HG03159 (cell line): ENCODE data around the gene CD99L2.

Experiments used
- ATAC-seq: cut with Tn5 transposase; IDR thresholded peaks from one replicate; pipeline ENCODE4 v1.9.1; 2021; ENCODE audit warnings: mild to moderate bottlenecking, moderate library complexity; ENCODE audit not compliant: unreplicated experiment

The CD99L2 gene

DNA sequence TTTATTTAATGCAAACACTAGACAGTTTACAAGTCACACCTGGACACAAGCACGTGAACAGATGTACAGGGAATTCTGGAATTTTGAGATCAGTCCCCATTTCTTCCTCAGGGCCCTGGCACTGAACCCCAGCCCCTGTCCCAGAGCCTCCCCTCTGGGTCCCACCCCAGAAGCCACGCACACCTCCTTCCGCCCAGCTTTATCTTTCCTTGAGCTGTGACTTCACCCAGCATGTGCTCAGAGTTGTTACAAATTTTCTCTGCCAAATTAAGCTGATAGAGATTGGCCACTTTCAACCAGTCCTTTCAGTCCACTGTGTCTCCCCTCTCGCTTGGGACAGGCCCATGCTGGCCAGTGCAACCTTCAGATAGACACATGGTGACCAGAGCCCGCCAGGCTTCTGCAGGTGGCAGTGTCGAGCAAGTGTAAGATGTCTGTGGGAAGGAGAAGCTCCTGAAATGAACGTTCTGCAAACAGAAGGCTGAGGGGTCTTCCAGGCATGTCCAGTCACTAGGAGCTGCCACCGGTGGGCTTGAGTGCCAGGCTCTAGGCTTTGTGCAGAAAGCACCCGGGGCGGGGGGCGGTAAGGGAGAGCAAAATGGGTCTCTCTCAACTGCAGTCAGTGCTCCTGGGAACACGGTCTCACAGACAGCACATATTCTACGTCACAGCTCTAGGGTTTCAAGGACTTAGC is 132.0 kb downstream of the CD99L2 start:
- ATAC-seq: no peak

DNA sequence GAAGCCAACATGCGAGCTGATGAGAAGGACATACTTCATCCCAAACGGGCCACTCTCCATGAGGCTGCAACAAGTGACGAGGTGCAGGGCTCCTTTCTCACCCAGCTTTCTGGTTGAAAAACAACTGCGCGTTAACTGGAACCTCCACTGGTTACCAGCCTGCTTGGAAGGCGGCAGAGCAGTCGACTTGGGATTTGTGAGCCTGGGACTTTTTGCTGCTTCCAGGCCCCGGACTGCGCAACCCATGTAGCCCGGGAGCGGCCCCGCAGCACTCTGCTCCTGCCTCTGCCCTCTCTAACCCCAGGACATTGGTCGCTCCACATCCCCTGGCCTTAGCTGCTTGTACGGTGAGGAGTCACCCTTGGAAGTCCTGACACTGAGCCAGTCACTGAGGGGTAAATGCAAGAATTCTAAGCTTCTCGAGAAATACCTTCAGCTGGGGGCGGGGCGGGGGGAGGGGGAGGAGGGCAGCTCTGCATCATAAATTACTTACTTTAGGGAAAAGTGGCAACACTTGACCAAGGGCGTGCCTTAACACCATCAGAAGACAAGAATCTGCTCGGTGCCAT is 132.6 kb downstream of the CD99L2 start:
- ATAC-seq: no peak

DNA sequence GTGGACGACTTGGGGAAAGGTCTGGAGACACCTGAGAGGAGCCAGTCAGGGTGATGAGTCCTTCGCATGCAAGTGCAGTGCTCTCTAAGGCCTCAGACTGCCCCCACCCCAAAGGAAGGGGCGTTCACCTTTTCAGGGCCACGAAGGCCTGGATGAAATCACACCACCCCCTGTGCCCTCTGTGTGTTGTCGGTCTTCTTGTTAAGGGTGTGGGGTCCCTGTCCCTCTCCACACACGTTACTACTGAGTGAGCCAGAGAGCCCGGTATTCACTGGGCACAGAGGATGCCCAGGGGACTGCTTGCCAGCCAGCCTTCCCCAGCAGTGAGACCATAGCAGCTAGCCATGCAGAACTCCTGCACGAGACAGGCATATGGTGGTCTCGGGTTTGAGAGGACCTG is 133.2 kb downstream of the CD99L2 start:
- ATAC-seq: no peak

- ATAC-seq: no peak
These were observed 134.7 kb downstream of the CD99L2 start for GRCh38 chrX:150763810-150764209.

DNA sequence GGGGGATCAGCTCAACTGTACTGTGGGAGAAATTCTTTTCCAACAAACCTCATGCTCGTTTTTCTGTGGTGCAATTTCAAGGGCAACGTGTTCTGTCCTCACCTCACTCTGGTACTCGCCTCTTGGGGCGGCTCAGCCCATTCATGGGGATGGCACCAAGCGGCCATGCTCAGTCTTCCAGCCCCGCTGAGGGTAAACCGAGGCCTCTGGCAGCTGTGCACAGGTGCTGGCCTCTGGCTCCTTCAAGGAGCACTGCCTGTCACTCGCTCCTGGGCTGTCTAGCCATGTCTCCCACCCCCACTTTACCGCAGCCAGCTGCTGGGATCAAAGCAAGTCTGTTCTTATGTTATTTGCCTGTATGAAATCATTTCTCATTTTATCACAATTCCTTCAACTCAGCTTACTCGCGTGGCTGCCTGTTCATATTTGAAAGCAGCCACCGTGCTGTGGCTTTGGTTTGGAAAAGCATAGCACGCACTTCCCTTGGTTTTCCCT is 135.1 kb downstream of the CD99L2 start:
- no peak for ATAC-seq

DNA sequence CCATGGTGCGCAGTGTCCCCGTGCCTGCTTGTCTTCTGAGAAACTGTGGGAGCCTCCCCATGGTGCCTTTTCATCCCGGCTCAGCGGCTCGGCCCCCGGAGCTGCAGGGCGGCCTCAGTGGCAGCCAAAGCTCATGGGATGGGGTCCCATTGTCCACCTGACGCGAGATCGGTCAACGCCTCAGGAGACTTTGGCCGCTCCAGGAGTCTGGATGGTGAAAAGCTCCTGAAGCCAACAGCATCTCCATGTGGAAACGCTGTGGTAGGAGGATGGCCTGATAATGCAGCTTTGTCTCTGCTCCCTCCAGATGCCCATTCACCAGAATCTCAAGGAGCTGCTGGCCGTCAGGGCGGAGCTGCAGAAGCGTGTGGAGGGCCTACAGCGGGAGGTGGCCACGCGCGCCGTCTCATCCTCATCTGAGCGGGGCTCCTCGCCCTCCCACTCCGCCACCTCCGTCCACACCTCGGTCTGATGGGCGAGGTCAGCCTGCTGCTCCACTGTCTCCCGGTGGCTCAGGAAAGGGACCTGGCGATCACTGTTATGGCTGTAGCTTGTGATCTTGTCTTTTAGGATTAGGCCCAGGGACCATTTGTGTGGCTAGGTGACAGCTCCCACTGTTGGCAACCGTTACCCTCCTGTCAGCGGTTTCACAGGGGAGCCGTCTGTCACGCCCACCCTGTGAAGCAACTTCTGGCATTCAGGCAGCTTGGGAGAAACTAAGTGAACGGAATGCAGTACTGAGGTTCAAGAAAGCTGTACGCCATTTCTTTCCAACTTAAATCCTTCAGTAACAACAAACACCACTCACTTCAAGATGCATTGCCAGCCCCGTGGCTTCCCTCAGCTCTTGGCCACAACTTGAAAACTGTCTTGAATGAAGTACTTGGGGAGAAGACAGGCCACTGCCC is 136.0 kb downstream of the CD99L2 start:
- ATAC-seq: no peak

DNA sequence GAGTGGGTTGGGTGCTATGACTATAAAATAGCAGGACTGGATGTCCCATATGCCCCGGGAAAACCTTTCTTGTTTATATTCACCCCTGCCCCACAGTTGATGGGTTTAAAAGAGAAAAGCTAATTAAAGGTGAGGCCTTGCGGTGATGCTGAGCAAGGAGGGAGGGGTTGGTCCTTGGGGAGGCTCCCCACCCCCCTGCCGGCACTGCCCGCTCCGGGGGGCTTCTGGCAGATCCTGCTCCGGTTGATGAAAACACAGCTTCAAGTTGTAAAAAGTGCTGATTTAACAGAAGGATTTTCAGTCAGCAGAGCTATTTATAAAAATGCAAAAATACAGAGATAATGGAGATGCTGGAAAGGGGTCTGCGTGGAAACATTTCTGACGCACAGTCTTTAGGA is 136.7 kb downstream of the CD99L2 start:
- ATAC-seq: no peak

DNA sequence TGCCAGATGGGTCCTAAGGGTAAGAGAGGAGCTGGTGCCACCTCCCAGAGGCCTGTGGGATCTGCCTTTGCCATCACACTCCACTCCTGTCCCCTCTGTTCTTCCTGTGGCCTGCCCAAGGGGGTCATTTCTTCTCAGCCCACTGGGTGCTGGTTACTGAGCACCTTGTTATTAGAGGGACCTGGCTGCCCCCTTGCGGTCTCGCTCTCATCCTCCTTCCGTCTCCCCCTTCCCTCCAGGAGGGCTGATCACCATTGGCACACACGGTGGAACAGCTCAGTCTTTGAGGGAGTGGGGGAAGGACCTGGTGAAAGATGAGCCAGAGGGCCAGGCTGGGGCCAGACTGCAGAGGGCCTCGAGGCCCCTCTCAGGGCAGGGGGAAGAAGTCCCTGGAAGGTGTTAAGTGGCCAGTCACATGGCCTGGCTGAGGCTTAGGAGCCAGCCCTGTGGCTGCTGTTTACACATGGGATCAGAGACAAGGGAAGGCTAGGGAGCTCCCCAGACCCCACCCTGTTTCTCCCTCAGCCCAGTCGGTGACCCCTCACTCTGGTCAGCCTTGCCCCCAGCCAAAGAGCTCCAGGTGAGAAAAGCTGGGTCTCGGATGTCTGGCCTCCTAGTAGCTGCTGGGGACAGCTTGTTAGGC is 137.2 kb downstream of the CD99L2 start:
- ATAC-seq: no peak

- no peak for ATAC-seq
These were observed 138.7 kb downstream of the CD99L2 start for GRCh38 chrX:150759568-150760416.

- no peak for ATAC-seq
These were observed 141.1 kb downstream of the CD99L2 start for GRCh38 chrX:150757371-150757770.

DNA sequence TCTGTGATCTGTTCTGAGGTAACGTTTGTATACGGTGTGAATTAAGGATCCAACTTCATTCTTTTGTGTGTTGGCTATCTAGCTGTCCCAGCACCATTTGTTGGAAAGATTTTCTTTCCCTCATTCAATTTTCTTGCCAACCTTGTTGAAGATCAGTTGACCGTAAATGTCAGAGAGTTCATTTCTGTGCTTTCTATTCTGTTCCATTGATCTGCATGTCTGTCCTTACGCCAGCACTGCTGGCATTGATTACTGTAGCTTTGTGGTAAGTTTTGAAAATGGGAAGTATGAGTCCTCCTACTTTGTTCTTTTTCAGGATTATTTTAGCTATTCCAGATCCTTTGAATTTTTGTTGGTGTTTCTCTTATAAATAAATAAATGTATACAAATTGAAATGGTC is 144.5 kb downstream of the CD99L2 start:
- no peak for ATAC-seq

DNA sequence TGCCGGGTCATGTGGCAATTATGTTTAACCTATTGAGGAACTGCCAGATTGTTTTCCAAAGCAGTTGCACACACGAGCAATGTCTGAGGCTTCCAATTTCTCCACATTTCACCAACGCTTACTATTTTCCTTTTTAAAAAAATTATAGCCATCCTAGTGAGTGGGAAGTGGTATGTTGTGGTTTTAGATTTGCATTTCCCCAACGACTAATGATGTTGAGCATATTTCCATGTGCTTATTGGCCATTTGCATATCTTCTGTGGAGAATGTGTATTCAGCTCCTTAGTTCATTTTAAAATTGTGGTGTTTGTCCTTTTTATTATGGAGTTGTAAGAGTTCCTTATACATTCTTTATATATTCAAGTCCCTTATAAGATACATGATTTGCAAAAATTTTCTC is 145.1 kb downstream of the CD99L2 start:
- ATAC-seq: no peak

DNA sequence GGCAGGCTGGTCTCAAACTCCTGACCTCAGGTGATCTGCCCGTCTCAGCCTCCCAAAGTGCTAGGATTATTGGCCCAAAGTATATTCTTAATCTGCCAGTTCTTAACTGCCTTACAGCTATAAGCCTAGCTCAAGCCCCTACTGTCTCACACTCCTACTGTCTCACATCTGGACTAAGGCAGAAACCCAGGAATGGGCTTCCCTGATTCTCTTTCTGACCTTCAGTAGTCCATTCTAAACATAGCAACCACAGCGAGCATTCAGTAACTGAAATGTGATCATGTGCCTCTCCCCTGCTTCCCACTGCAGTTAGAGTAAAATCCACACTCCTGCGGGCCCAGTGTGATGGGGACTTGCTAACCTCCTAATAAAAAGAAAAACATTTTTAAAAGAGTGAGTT is 146.3 kb downstream of the CD99L2 start:
- no peak for ATAC-seq

- no peak for ATAC-seq
These were observed 162.0 kb downstream of the CD99L2 start for GRCh38 chrX:150736475-150736874.

- no peak for ATAC-seq
These were observed 166.7 kb downstream of the CD99L2 start for GRCh38 chrX:150731795-150732194.

DNA sequence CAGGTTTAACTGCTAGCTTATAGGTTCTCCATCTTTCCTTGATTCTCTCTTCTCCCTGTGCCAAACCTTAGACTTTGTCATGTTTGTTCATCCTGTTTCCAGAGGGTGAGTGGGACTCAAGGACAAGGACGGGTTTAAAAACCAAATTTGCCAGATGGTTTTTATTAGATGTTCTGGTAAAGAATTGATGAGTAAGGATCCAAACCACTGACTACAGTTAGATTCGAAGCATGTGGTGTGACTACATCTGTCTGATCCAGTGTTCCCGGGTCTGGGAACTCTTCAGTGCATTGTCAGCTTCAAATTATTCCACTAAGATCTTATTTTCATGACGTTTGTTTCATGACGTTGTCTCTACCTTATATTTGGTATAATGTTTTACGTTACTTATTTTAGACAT is 167.7 kb downstream of the CD99L2 start:
- no peak for ATAC-seq

DNA sequence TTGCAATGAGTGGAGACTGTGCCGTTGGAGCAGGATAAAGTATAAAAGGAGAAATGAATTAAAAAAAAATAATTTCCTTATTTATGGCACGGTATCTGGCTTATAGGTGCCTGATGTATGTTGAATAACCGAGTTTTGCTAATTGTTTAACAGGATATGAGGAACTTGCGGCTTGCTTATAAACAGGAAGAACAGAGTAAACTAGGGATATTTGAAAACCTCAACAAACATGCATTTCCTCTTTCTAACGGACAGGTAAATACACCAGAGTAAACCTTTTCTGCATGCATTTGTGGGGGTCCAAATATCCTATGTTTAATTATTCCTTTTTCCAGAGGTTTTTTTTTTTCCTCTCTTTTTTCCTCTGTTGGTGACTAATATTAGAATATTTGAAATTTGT is 168.5 kb downstream of the CD99L2 start:
- no peak for ATAC-seq

- no peak for ATAC-seq
These were observed 178.8 kb downstream of the CD99L2 start for GRCh38 chrX:150719621-150720020.
